GM19239 (cell line): Measurements from ENCODE around the gene SP3.

Experiments used
- DNase-seq: peaks from one replicate; pipeline ENCODE4 v3.0.0; 2011; ENCODE audit warnings: low spot score; ENCODE audit not compliant: insufficient read length
- FAIRE-seq: peaks from 2 replicates; lab custom pipeline; 2011; peaks lifted over from hg19 to GRCh38; lab: Jason Lieb, UNC

SP3 gene

GRCh38 chr2:173948842-173949241 lies 16.3 kb downstream of the SP3 start:
- DNase-seq (no peak), FAIRE-seq (no peak)

GRCh38 chr2:173948198-173948597 lies 17.0 kb downstream of the SP3 start:
- no peak for FAIRE-seq
- DNase-seq = no peak

- DNase-seq = no peak
- peak; percentile 56 for FAIRE-seq
Observed at GRCh38 chr2:173947131-173947530, 18.0 kb downstream of the SP3 start.

- FAIRE-seq = no peak
- no peak for DNase-seq
Observed at GRCh38 chr2:173943738-173944137, 21.4 kb downstream of the SP3 start.

- FAIRE-seq (no peak), DNase-seq (no peak)
Observed at GRCh38 chr2:173942861-173943523, 22.2 kb downstream of the SP3 start.

GRCh38 chr2:173941567-173941966 lies 23.6 kb downstream of the SP3 start:
- no peak for FAIRE-seq
- DNase-seq = no peak

GRCh38 chr2:173940208-173941020 lies 24.8 kb downstream of the SP3 start:
- DNase-seq (no peak), FAIRE-seq (peak; percentile 56)

GRCh38 chr2:173938700-173939384 lies 26.3 kb downstream of the SP3 start:
- DNase-seq (no peak), FAIRE-seq (no peak)

- FAIRE-seq (no peak), DNase-seq (no peak)
Observed at GRCh38 chr2:173935305-173935704, 29.9 kb downstream of the SP3 start.

GRCh38 chr2:173934895-173935294 lies 30.3 kb downstream of the SP3 start:
- FAIRE-seq (no peak), DNase-seq (no peak)

- FAIRE-seq (no peak), DNase-seq (no peak)
Observed at GRCh38 chr2:173931751-173932150, 33.4 kb downstream of the SP3 start.

- no peak for DNase-seq
- FAIRE-seq = no peak
Observed at GRCh38 chr2:173929441-173929840, 35.7 kb downstream of the SP3 start.

- no peak for FAIRE-seq
Observed at GRCh38 chr2:173926875-173927274, 38.3 kb downstream of the SP3 start.

GRCh38 chr2:173924285-173924684 lies 40.9 kb downstream of the SP3 start:
- no peak for DNase-seq
- FAIRE-seq = no peak

More at GRCh38 chr2:173926875-173927274, 38.3 kb downstream of the SP3 start:
- DNase-seq = no peak

- no peak for DNase-seq
- peak; percentile 39 for FAIRE-seq
Observed at GRCh38 chr2:173922760-173923159, 42.4 kb downstream of the SP3 start.

- no peak for DNase-seq
- FAIRE-seq = no peak
Observed at GRCh38 chr2:173922068-173922467, 43.1 kb downstream of the SP3 start.

GRCh38 chr2:173914055-173914927 lies 50.9 kb downstream of the SP3 start:
- no peak for DNase-seq

GRCh38 chr2:173909846-173910245 lies 55.3 kb downstream of the SP3 start:
- FAIRE-seq = no peak

More at GRCh38 chr2:173914055-173914927, 50.9 kb downstream of the SP3 start:
- peak; percentile 68 for FAIRE-seq

GRCh38 chr2:173906626-173907025 lies 58.5 kb downstream of the SP3 start:
- FAIRE-seq (peak; percentile 40), DNase-seq (no peak)

More at GRCh38 chr2:173909846-173910245, 55.3 kb downstream of the SP3 start:
- no peak for DNase-seq
